Lower leg skin (tissue), 4 donors: ENCODE data around the gene KIF27. TPM values are rescaled to one million over a fixed set of nuclear protein-coding genes. Genes with fewer than 3 reads are reported as not detected.
"Not testable (repeated sequence)": the region's sequence is repeated elsewhere in the genome, so short reads cannot be mapped to it uniquely, and the experiment has no call there.

Experiments
- DNase-seq, 2 donors: peaks; one replicate each; pipeline ENCODE4 v3.0.0-alpha.2; 2019; ENCODE audit warnings: low spot score in 2 of 2
- H3K4me3 ChIP-seq: fragments of 200-600 bp; sonication (generic); 2 replicates; pipeline ENCODE4 v1.5.1; 2017; ENCODE audit warnings: mild to moderate bottlenecking, low read depth; ENCODE audit not compliant: poor library complexity, severe bottlenecking
- POLR2A ChIP-seq, 2 donors: fragments of 450-650 bp; IDR thresholded peaks; one replicate each; pipeline ENCODE4 v1.6.1; 2016 to 2017; ENCODE audit warnings: antibody characterized with exemption in 2 of 2, mild to moderate bottlenecking in 1 of 2, moderate library complexity in 1 of 2
- WGBS, 2 donors: methylation state at CpG; one replicate each; pipeline ENCODE4 v1.1.5; 2018; 5-methylcytosine and 5-hydroxymethylcytosine counted together
- intact Hi-C: fragments of 100-400 bp; cut with DNase I; formaldehyde crosslinking; loops from one replicate; pipeline ENCODE4 v1.15.0; 2023; ENCODE audit warnings: low total_unique reads
- total RNA-seq, 4 donors: library from RNA; depleted of rRNA; stranded (reverse); fragments of >200 nt; gene quantifications; one replicate each; pipeline ENCODE4 v1.1.0, GENCODE V29; 2016
- TF ChIP-seq, protein P1 (sequence below), 3 donors: fragments of 450-650 bp; IDR thresholded peaks; one replicate each; pipeline ENCODE4 v1.5.1; 2016; ENCODE audit warnings: antibody characterized with exemption in 3 of 3, mild to moderate bottlenecking in 3 of 3, moderate library complexity in 2 of 3

The KIF27 gene
- total RNA-seq, 4 donors from 2014 or later, result 3.4 to 6.3 (median 5.4) TPM

DNA sequence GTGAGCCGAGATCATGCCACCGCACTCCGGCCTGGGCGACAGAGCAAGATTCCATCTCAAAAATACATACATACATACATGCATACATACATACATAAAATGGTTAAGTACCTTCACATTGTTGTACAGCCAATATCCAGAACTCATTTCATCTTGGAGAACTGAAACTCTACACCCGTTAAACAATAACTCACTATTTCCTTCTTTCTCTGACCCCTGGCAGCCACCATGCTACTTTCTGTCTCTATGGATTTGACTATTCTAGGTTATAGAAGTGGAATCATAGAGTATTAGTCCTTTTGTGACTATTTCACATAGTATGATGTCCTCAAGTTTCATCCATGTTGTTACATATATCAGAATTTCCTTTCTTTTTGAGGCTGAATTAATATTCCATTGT, 9.6 kb upstream of the KIF27 start:
- no peak for DNase-seq
- TF ChIP-seq, protein P1, sequence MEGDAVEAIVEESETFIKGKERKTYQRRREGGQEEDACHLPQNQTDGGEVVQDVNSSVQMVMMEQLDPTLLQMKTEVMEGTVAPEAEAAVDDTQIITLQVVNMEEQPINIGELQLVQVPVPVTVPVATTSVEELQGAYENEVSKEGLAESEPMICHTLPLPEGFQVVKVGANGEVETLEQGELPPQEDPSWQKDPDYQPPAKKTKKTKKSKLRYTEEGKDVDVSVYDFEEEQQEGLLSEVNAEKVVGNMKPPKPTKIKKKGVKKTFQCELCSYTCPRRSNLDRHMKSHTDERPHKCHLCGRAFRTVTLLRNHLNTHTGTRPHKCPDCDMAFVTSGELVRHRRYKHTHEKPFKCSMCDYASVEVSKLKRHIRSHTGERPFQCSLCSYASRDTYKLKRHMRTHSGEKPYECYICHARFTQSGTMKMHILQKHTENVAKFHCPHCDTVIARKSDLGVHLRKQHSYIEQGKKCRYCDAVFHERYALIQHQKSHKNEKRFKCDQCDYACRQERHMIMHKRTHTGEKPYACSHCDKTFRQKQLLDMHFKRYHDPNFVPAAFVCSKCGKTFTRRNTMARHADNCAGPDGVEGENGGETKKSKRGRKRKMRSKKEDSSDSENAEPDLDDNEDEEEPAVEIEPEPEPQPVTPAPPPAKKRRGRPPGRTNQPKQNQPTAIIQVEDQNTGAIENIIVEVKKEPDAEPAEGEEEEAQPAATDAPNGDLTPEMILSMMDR (IDR thresholded peaks at IDR 0.05), result no peak
- no peak for TF ChIP-seq POLR2A (IDR thresholded peaks at IDR 0.05)
- WGBS, 2 donors, result 84 to 91% methylated on average over 5 of the region's 5 CpGs
- H3K4me3 ChIP-seq, result no peak overlapping the region
- intact Hi-C loops, result loop anchor here (10.0 kb wide), 1 partner anchor 594 kb away; no protein-coding TSS in a partner anchor

DNA sequence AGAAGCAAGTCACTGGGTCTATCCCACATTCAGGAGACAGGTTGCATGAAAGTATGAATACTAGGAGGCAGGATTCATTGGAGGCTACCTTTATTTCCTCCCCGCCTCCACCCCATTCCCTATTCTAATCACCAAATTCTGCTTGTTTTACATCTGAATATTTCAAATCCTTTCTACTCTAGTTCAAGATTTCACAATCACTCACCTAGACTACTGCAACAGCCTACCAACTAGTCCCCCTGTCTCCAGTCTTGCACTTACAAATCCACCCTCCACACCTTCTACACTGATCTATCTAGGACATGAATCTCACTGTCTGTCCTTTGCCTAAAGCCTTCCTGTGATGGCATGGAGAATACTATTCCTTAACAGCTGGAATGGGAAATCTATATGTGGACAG, 6.4 kb upstream of the KIF27 start:
- intact Hi-C loops, result no loop called here
- WGBS, 2 donors, result 94% methylated on average over 1 of the region's 1 CpG

DNA sequence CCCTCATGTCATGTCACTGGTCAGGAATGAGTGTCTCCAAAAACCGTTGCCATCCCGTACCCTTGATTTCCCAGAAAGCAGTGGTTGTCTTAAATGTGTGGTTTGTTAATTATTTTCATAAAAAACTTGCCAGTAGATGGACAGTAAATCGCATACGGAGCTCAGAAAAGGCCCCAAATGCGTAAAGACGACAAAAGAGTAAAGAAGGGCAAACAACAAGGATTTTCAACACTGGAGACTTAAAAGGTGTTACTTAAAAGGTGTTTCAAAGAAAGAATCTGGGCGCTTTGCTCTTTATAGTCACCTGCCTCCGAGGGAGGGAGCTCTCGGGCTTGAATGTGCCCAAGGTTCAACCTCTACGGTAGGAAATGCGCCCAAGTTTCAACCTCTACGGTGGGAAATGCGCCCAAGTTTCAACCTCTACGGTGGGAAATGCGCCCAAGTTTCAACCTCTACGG, 734 bp downstream of the KIF27 start:
- DNase-seq, result peak in 1 of 2 donors; percentile 85
- 3% methylated on average over 16 of the region's 16 CpGs for WGBS, 2 donors
- TF ChIP-seq POLR2A (IDR thresholded peaks at IDR 0.05), result no peak
- TF ChIP-seq, protein P1 (IDR thresholded peaks at IDR 0.05), result no peak
- H3K4me3 ChIP-seq, result peak overlapping the region; percentile 90
- intact Hi-C loops, result no loop called here

More for the DNA sequence above, 6.4 kb upstream of the KIF27 start:
- DNase-seq, result no peak
- no peak for TF ChIP-seq POLR2A (IDR thresholded peaks at IDR 0.05)
- TF ChIP-seq, protein P1 (IDR thresholded peaks at IDR 0.05), result no peak
- H3K4me3 ChIP-seq, result no peak overlapping the region

DNA sequence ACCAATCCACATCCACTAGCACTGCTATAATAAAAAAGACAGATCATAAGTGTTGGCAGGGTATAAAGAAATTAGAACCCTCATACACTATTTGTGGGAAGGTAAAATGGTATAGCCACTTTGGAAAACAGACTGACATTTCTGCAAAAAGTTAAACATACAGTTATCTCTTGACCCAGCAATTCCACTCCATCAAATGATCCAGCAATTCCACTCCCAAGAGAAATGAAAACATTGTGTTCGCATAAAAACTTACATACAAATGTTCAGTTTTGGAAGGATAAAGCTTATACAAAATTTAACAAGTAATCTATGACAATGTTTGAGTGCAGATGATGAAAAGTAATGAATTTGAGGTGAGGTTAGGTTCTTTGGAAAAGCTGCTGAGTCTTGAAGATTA, 2.1 kb downstream of the KIF27 start:
- no peak for DNase-seq
- H3K4me3 ChIP-seq, result no peak overlapping the region
- TF ChIP-seq, protein P1 (IDR thresholded peaks at IDR 0.05), result no peak
- TF ChIP-seq POLR2A (IDR thresholded peaks at IDR 0.05), result no peak
- intact Hi-C loops, result no loop called here
- 92 to 100% methylated on average over 1 of the region's 1 CpG for WGBS, 2 donors

DNA sequence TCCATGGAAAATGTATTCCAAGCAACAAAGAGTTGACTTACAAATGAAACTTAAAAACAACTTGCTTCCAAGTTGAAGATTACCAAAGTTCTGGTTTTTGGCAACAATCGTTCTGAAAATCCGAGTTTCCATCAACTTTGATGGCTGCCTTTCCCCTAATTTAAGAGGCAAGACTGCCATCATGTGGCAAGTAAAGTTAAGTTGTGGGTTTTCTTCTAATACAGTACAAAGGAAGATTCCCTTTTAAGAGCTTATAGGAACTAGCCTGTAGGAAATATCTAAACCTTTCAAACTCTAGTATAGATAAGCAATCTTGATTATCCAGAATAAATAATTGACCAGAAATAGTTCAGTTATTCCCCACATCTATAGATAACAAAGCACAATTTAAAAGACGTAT, 9.0 kb downstream of the KIF27 start:
- WGBS, 2 donors, result 28 to 32% methylated on average over 3 of the region's 3 CpGs
- H3K4me3 ChIP-seq, intact Hi-C loops, DNase-seq: not testable (repeated sequence)

DNA sequence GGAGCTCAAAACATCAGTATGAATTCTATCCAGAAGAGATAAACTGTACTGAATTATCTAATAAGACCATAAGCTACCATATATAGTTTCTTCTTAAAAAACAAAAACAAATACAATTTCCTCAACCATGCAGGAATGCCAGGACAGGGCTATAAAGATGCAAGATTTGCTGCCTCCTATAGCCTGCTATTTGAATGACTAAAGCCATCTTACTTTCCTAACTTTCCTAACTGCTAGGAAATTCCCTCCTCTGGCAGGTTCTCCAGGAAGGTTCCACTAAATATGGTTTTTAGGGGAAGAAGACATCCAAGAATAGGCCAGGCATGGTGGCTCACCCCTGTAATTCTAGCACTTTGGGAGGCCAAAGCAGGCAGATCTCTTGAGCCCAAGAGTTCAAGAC, 15.1 kb downstream of the KIF27 start:
- no peak for DNase-seq
- H3K4me3 ChIP-seq, result no peak overlapping the region
- TF ChIP-seq POLR2A (IDR thresholded peaks at IDR 0.05), result no peak
- intact Hi-C loops, result no loop called here

DNA sequence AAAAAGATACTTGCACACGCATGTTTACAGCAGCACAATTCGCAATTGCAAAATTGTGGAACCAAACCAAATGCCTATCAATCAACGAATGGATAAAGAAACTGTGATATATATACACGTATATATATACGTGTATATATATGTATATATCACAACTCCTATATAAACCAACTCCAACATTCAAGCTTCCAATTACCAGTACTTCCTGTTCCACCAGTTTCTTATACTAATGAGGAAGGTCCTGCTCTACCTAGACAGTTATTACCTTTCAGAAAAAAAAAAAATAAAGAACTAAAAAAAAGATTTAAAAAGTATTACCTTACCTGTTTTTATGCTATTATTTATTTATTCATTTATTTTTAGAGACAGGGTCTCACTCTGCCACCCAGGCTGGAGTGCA, 20.6 kb downstream of the KIF27 start:
- 61 to 62% methylated on average over 5 of the region's 5 CpGs for WGBS, 2 donors
- DNase-seq, intact Hi-C loops, H3K4me3 ChIP-seq: not testable (repeated sequence)

DNA sequence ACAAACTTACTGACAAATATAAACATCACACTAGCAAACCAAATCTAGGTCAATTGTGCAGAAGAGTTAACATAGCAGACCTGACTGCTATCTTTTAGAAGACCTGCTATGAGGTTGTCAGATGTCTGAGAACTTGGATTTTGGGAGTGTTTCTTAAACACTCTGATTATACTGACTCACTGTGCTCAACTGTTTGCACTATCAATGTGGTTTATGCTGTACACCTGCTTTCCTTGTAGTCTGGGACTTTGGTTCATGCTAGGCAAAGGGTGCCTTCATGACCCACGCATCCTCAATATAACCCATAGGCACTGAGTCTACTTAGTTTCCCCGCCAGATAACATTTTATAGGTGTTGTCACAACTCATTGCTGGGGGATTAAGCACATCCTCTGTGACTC, 26.9 kb downstream of the KIF27 start:
- WGBS, 2 donors, result 94 to 95% methylated on average over 2 of the region's 2 CpGs

DNA sequence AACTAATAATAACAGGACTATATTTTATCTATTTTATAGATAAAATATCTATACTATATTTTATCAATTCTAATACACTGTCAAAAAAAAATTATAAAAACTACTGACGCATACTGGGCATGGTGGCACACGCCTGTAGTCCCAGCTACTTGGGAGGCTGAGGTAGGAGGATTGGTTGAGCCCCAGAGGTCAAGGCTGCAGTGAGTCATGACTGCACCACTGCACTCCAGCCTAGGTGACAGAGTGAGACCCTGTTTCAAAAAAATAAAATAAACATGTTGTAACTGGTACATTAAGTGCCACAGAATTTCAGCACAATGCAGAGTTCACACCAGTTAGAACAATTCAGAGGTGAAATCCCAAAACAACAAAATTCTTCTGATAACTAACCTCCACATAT, 34.7 kb downstream of the KIF27 start:
- H3K4me3 ChIP-seq, intact Hi-C loops, DNase-seq: not testable (repeated sequence)
- WGBS, 2 donors, result 99 to 100% methylated on average over 2 of the region's 2 CpGs

More for the DNA sequence above, 26.9 kb downstream of the KIF27 start:
- DNase-seq, intact Hi-C loops, H3K4me3 ChIP-seq: not testable (repeated sequence)

DNA sequence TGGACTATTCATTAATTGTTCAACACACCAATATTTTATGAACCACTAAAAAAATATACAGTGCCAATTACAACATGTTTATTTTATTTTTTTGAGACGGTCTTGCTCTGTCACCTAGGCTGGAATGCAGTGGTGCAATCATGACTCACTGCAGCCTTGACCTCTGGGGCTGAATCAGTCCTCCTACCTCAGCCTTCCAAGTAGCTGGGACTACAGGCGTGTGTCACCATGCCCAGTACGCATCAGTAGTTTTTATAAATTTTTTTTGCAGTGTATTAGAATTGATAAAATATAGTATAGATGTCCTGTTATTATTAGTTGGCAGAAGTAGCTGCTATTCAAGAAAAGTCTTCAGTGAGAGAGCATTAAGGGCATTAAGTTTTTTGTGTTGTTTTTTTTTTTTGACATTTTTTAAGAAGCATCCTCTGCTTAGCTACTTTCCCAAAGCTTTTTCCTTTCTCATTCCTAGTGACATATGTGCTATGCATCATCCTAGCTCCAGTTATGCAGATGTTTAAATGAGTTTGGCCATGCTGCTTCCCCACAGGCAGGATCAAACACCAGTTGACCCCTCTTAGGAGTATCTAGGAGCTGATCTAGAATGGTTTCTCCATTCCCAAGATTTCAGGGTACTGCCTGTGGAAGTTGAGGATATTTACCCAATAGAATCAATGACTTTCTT, 35.5 kb downstream of the KIF27 start:
- 71 to 72% methylated on average over 3 of the region's 3 CpGs for WGBS, 2 donors
- DNase-seq, intact Hi-C loops: not testable (repeated sequence)

More for the DNA sequence above, 35.5 kb downstream of the KIF27 start:
- not testable (repeated sequence) for H3K4me3 ChIP-seq
